Measurements from ENCODE around the gene AGTRAP. TPM values are rescaled to one million over a fixed set of nuclear protein-coding genes. Genes with fewer than 3 reads are reported as not detected.

AGTRAP gene
- total RNA-seq, 6 experiments from 2014 or later: 31.4 to 41.4 (median 33.6) TPM

GRCh38 chr1:11796036-11796828, 60.3 kb downstream of the AGTRAP start:
- TF ChIP-seq CTCF (IDR thresholded peaks at IDR 0.05): no peak
- Mint-ChIP-seq H3K4me1 (ENCODE audit: low read depth) (peaks cover 18% of the 10 kb centered on the region), H3K4me3 (no peak overlapping the region), H3K9me3 (no peaks in the 10 kb centered on the region), H3K27me3 (ENCODE audit: insufficient read depth) (no peaks in the 10 kb centered on the region; the same call in none of the 2 replicates), H3K36me3 (ENCODE audit: low read depth) (peaks cover 30% of the 10 kb centered on the region), H3K27ac (0 out of 2 replicates have a peak overlapping the region, but pooled peaks have one; percentile 49)
- no peak for DNase-seq

GRCh38 chr1:11797525-11798216, 61.7 kb downstream of the AGTRAP start:
- peaks cover 22% of the 10 kb centered on the region for H3K4me1 Mint-ChIP-seq (ENCODE audit: low read depth)
- H3K4me3 Mint-ChIP-seq: no peak overlapping the region
- H3K27ac Mint-ChIP-seq: peak overlapping the region; percentile 59; the same call in 1 of the 2 replicates
- H3K36me3 Mint-ChIP-seq (ENCODE audit: low read depth): peaks cover 22% of the 10 kb centered on the region
- no peaks in the 10 kb centered on the region for H3K9me3 Mint-ChIP-seq
- no peak for TF ChIP-seq CTCF (IDR thresholded peaks at IDR 0.05)
- no peak for DNase-seq
- peaks cover 2% of the 10 kb centered on the region for H3K27me3 Mint-ChIP-seq (ENCODE audit: insufficient read depth)

- DNase-seq: no peak
- no peaks in the 10 kb centered on the region for H3K9me3 Mint-ChIP-seq
- peaks cover 22% of the 10 kb centered on the region for H3K36me3 Mint-ChIP-seq (ENCODE audit: low read depth)
- H3K4me3 Mint-ChIP-seq: no peak overlapping the region
- H3K27me3 Mint-ChIP-seq (ENCODE audit: insufficient read depth): peaks cover 4% of the 10 kb centered on the region; the same call in 1 of the 2 replicates
- peaks cover 37% of the 10 kb centered on the region for H3K4me1 Mint-ChIP-seq (ENCODE audit: low read depth)
- TF ChIP-seq CTCF (IDR thresholded peaks at IDR 0.05): no peak
- no peak overlapping the region for H3K27ac Mint-ChIP-seq
Measured at GRCh38 chr1:11799099-11799498, 63.2 kb downstream of the AGTRAP start.

GRCh38 chr1:11799896-11800295, 64.0 kb downstream of the AGTRAP start:
- H3K27ac Mint-ChIP-seq: no peak overlapping the region; the same call in 1 of the 2 replicates
- peaks cover 16% of the 10 kb centered on the region for H3K36me3 Mint-ChIP-seq (ENCODE audit: low read depth)
- H3K4me1 Mint-ChIP-seq (ENCODE audit: low read depth): peaks cover 45% of the 10 kb centered on the region
- H3K27me3 Mint-ChIP-seq (ENCODE audit: insufficient read depth): peaks cover 4% of the 10 kb centered on the region; the same call in 1 of the 2 replicates
- TF ChIP-seq CTCF (IDR thresholded peaks at IDR 0.05): no peak
- H3K4me3 Mint-ChIP-seq: no peak overlapping the region
- no peak for DNase-seq
- no peaks in the 10 kb centered on the region for H3K9me3 Mint-ChIP-seq

- Mint-ChIP-seq H3K4me1 (ENCODE audit: low read depth) (peaks cover 47% of the 10 kb centered on the region), H3K36me3 (ENCODE audit: low read depth) (peaks cover 11% of the 10 kb centered on the region), H3K27ac (no peak overlapping the region), H3K4me3 (no peak overlapping the region), H3K9me3 (no peaks in the 10 kb centered on the region), H3K27me3 (ENCODE audit: insufficient read depth) (peaks cover 4% of the 10 kb centered on the region; the same call in 1 of the 2 replicates)
- DNase-seq: no peak
- no peak for TF ChIP-seq CTCF (IDR thresholded peaks at IDR 0.05)
Measured at GRCh38 chr1:11800391-11800755, 64.4 kb downstream of the AGTRAP start.

Other genes with a start within 250 kb of the AGTRAP start
- gene FBXO2, start 81.7 kb upstream of the AGTRAP start, total RNA-seq (2021; fragmentation: NEBNext Ultra II Directional; extraction: Animal tissue kit (Norgen Biotek cat#: 25700)): 1 to 10 TPM in 2 of 6 experiments, under 1 TPM in 4; 0.66 to 1.7 (median 0.78) TPM
- gene FBXO44, start 81.3 kb upstream of the AGTRAP start, total RNA-seq (2021; fragmentation: NEBNext Ultra II Directional; extraction: Animal tissue kit (Norgen Biotek cat#: 25700)): 10 to 100 TPM; 15.1 to 24.1 (median 18.9) TPM
- 1 to 10 TPM; 2.5 to 4.4 (median 3.6) TPM for gene FBXO6, start 71.9 kb upstream of the AGTRAP start, total RNA-seq (2021; fragmentation: NEBNext Ultra II Directional; extraction: Animal tissue kit (Norgen Biotek cat#: 25700))
- 10 to 100 TPM; 31.7 to 48.8 (median 42.2) TPM for gene MAD2L2, start 55.0 kb upstream of the AGTRAP start, total RNA-seq (2021; fragmentation: NEBNext Ultra II Directional; extraction: Animal tissue kit (Norgen Biotek cat#: 25700))
- not detected for gene DRAXIN, start 44.4 kb upstream of the AGTRAP start, total RNA-seq (2021; fragmentation: NEBNext Ultra II Directional; extraction: Animal tissue kit (Norgen Biotek cat#: 25700))
- under 1 TPM in 4 of 6 experiments, not detected in 2; 0.23 to 0.59 (median 0.38) TPM for gene C1orf167, start 26.1 kb downstream of the AGTRAP start, total RNA-seq (2021; fragmentation: NEBNext Ultra II Directional; extraction: Animal tissue kit (Norgen Biotek cat#: 25700))
- 10 to 100 TPM in 5 of 6 experiments, 1 to 10 TPM in 1; 9.4 to 11.7 (median 10.5) TPM for gene MTHFR, start 69.8 kb downstream of the AGTRAP start, total RNA-seq (2021; fragmentation: NEBNext Ultra II Directional; extraction: Animal tissue kit (Norgen Biotek cat#: 25700))
- 1 to 10 TPM; 6.2 to 8.3 (median 7.9) TPM for gene CLCN6, start 70.1 kb downstream of the AGTRAP start, total RNA-seq (2021; fragmentation: NEBNext Ultra II Directional; extraction: Animal tissue kit (Norgen Biotek cat#: 25700))
- gene NPPA, start 111.6 kb downstream of the AGTRAP start, total RNA-seq (2021; fragmentation: NEBNext Ultra II Directional; extraction: Animal tissue kit (Norgen Biotek cat#: 25700)): not detected
- not detected for gene NPPB, start 122.8 kb downstream of the AGTRAP start, total RNA-seq (2021; fragmentation: NEBNext Ultra II Directional; extraction: Animal tissue kit (Norgen Biotek cat#: 25700))
- gene KIAA2013, start 190.3 kb downstream of the AGTRAP start, total RNA-seq (2021; fragmentation: NEBNext Ultra II Directional; extraction: Animal tissue kit (Norgen Biotek cat#: 25700)): 10 to 100 TPM; 59.0 to 74.3 (median 66.5) TPM
- gene PLOD1, start 198.6 kb downstream of the AGTRAP start, total RNA-seq (2021; fragmentation: NEBNext Ultra II Directional; extraction: Animal tissue kit (Norgen Biotek cat#: 25700)): 100 to 1,000 TPM; 294 to 438 (median 315) TPM
- 100 to 1,000 TPM in 4 of 6 experiments, 10 to 100 TPM in 2; 92.8 to 112 (median 101) TPM for gene MFN2, start 244.3 kb downstream of the AGTRAP start, total RNA-seq (2021; fragmentation: NEBNext Ultra II Directional; extraction: Animal tissue kit (Norgen Biotek cat#: 25700))